Ecto neural progenitor cell (in vitro differentiated cells): ENCODE measurements around the gene ZNF423.

Experiments used
- DNase-seq: peaks from one replicate; pipeline ENCODE4 v3.0.0-alpha.2; 2018; ENCODE audit warnings: low spot score

ZNF423 gene

DNA sequence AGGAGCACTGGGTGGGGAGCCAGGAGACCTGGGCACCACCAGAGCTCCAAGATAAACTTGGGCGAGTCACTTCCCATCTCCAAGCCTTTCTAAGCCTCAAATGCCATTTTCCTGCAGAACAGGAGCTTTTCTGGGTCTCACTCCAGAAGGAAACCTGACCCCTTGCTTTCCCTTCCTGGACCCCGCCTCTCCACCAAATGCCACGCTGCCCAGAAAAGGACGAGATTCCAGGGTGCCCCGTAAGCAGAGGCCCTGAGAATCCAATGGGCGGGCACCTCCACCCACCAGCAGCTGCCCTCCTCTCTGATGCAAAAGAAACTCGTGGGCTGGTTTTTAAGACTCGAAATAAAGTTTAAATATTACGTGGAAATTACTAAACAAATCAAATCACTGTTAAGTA, 31.3 kb downstream of the ZNF423 start:
- DNase-seq = no peak

DNA sequence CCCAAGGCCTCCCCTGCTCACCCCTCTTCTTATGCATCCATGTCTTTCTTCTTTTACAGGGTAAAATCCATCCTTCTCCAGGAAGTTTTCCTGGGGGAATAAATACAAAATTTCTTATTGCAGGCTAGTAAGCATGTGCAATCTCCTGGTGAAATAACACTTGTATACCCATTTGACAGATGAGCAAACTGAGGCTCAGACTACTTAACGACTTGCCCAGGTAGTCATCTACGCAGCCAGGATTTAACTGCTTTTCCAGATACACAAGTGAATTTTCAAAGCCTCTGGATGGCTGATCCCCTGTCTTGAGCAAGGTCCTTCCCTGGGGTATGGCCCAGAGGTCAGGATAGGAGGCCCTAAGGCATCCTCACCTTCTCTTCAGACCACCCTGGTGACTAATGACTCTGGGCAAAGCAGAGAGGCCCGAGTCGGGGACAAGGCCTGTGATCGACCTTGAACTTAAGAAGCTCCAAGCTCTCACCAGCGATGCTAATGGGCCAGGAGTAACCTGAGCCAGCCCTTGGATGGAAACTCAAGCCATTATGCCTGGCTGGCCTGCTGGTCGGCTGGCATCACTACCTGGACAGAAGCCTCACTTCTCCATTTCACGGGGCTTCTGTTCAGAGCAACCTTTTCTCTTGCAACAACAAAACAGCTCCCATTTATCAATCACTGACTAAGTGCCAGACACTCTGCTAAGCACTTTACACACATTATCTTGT, 33.1 kb downstream of the ZNF423 start:
- no peak for DNase-seq

DNA sequence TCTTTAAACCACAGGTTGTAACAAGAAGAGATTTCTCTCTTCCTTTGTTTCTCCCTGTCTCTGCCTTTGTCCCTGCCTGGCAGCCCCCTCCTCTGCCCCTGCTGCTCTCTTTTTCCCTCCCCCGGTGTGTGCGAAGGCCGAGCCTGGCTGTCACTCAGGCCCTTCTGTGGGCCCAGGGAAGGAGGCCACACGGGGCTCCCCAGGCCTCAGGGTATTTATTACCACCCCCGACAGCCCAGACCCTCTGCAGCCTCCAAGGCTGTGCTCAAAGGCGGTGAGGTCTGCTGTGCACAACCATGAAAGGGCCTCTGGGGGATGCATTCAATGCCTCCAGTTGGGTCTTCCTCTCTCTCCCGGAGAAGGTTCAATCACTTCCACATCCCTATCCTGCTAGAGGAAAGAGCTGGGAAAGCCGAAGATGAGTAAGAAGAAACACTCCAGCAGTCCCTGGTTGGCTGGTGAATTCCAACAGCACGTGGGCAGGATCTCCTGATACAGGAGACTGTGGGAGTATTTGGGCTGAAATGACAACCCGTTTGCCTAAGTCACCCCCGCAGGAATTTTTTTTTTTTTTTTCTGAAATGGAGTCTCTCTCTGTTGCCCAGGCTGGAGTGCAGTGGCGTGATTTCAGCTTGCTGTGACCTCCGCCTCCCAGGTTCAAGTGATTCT, 34.2 kb downstream of the ZNF423 start:
- DNase-seq = no peak

DNA sequence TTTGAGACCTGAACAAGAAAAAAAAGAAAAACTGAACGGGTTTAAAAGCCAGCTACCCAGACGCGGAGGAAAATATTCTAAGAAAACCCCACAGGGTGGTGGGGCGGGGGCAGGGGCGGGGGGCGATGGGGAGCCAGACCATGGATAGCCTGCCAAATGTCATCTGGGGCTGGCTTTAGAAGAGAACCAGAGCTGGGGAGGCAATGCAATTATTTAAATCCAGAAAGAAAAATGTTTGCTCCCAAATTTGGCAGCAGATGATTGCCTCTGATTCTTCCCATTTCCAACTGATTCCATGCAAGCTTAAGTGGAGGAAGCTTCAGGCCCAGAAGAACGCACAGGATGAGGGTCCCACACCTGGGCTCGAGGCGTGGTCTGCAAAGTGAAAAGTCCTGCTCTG, 34.8 kb downstream of the ZNF423 start:
- DNase-seq = no peak

DNA sequence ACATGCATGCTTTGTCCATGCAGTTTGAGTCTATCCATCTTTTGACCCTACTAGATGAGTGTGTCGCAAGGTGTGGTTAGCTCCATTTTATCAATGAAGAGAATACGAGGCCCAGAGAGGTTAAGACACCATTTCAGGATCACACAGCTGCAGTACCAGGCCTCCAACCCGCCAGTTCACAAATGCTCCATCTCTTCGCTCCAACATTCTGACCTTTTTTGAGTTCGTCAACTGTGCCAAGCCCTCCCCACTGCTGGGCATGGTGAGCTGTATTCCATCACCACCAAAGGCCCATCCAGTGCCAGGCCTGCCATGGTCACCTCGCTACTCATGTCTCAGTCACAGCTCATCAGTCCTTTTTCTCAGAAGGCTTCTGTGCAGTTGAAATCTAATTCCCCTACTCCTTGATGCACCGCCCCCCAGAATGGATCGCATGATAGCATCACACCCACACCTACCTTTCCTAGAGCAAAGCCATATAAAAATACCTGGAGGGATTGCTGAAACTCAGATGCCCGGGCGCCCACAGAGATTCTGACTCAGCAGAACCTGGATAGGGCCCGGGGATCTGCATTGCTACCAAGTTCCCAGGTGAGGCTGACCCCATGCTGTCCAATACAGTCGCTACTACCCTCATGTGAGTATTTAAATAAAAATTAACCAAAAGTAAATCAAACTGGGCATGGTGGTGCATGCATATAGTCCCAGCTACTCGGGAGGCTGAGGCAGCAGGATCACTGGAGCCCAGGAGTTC, 38.0 kb downstream of the ZNF423 start:
- DNase-seq = no peak

DNA sequence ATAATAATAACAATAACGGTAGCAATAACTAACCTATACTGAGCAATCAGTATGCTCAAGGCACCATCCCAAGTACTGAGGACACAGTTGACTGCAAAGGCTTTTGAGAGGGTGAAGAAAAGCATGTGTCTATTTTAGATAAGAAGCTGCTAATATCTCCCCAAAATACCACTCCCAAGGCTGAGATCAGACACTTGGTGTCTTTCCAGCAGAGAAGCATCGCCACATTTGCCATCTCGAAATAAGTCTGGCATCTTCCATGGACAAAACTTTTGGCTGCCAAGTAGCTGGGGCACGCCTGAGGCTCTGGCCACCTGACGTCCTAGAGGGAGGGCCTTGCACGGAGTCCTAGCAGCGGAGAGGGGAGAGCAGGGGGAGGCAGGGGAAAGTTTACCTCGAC, 39.0 kb downstream of the ZNF423 start:
- DNase-seq = no peak

DNA sequence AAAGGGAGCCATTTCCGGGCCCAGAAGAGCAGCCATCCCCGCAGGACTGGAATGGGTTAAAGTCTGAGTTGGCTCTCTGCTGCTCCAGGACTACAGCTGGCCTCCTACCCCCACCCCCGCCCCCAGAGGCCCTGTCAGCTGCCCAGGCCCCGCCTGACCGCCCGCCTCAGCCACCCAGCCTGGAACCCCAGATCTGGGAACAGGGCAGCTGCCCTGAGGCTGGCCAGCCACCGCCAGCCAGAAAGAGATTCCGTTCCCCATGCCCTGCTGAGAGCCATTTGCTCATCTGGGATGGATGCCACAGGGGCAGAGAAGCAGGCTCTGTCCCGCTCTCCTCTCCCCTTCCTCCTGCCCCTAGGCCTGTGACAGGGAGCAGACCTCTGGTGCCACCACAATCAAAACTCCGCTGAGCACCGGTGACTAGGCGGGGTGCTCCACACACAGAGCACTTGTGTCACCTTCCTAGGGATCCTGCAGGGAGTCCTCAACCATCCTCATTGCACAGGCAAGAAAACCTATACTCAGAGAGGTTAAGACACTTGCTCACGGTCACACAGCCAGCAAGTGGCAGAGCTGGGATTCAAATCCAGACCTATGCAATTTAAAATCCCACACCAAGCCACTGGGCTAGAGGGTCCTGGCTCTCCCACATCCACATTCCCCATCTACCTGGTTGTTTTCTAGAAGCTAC, 44.1 kb downstream of the ZNF423 start:
- DNase-seq = peak; percentile 66

DNA sequence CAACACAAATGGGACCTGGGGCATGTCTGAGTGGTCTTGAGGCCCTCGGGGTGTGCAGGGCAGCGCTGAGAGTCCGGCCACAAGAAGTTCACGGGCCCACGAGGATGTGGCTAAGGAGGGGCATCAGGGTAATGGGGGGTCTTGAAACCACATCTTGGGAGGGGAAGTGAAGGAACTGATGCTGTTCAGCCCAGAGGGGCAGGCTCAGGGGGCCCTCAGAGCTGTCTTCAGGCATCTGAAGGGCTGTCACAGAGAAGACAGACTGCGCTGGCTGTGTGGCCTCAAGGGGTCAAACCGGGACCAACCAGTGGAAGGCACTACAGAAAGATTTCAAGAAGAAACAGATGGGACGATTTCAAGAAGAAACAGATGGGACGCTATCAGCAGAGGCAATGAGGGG, 45.1 kb downstream of the ZNF423 start:
- no peak for DNase-seq

DNA sequence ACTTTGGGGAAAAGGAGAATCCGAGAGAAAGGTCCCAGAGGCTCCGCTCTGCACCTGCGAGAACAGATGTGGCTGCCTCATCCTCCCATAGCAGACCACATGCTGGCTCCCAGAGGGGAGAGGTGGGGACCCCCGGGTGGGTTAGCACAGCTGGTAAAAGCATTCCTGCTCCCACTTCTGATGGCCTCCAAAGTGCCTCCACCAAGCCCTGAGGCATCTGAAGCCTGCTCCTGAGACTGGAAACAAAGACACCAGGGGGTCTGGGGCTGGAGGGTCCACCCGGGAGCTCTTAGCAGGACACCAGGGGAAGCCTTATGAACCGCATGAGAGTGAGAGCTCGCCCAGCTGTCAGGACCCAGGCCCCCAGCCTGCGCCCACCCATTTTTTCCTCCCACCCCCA, 46.4 kb downstream of the ZNF423 start:
- no peak for DNase-seq

DNA sequence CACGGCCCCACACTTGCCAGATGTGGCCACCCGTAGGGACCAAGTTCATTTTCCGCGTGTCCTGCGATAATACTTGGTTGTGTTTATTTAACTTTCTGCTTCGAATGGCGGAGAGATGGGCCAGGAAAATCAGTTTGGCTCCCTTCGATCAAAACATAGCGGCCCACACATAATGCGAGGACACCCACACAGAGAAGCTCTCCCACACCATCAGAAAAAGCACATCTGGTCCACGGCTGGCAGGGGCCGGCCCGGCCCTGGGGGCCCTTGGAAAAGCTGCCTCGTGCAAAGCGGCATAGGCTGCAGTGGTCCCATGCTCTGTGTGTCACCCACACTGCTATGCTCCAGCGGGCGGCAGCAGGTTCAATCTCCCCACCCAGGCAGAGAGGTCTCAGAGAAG, 46.9 kb downstream of the ZNF423 start:
- DNase-seq = no peak

DNA sequence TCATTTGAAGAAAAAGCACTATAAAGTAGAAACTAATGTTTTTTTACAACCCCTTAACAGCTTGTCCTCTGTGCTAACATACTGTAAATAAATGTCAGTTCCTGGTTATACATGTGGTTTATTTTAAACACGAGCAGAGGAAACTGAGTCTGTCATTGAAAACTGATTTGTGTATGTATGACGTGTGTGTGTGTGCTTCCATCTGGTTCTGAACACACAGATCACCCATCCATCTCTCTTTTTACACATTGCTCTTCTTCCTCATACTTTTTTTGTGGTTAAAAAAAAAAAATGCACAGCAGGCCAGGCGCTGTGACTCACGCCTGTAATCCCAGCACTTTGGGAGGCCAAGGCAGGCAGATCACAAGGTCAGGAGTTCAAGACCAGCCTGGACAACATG, 49.5 kb downstream of the ZNF423 start:
- DNase-seq = no peak

DNA sequence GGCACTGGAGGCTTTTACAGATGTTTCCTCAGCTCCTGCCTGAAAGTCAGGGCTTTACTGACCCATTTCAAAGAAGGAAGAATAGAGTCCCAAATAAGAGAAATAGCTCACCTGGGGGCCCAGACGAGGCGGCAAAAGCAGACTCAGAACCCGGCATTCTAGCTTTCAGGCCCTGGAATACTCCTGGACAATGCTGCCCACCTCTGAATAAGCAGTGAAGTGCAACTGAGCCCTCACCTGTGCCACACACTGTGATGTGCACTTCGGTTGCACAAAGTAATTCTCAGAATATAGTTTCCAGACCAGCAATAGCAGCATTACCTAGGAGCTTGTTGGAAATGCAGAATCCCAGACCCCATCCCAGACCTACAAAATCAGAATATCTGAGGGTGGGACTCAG, 54.6 kb downstream of the ZNF423 start:
- DNase-seq = no peak

DNA sequence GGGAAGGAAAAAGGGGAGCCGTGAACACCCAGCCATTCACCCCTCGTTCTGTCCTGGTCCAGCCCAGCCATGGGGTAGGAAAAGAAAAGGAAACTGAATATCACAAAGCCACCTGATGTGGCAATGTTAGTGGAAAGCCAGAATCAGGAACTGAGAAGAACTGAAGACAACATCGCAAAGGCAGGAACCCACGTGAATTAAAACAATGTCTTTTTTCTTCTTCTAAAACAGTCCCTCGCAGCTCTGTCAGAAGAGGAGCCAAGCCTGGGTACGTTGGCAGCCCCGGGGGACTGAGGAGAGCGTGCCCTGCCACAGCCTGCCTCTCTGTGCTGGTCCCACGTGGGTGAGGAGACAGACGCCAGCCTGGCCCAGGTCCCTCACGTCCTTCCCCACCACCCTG, 55.0 kb downstream of the ZNF423 start:
- no peak for DNase-seq

DNA sequence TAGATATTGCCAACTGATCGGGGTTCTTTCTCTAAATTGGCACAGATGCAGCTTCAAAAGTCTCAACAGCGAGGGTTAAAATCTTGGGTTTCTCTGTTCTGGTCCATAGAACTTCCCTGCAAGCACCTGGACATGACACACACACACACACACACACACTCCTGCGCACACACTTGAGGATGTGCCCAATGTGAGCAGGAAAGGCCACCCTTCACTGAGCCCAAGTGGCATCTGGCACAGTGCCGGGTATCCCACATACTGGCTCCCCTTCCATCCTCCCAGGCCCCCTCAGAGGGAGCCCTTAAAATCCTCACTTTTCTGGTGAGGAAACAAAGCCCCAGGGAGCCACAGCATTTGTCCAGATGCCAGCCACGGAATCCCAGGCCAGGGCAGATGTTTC, 55.5 kb downstream of the ZNF423 start:
- no peak for DNase-seq

DNA sequence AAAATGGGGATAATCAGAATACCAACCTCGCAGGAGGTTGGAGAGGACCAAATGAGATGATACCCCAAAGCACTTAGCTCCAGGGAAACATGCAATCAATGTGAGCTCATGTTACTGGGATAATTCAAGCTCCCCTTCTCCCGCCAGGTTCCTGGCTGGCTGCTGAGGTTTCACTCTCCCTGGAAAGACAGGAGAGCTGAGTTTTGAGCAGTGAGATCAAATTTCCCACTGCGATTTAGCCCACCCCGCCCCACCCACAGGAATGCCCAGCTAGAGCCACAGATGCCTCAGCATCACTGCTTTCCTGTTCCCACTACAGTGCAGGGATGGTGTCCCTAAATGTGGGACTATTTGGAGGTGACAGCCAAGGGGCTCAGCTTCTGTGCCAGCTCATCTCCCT, 56.7 kb downstream of the ZNF423 start:
- no peak for DNase-seq

DNA sequence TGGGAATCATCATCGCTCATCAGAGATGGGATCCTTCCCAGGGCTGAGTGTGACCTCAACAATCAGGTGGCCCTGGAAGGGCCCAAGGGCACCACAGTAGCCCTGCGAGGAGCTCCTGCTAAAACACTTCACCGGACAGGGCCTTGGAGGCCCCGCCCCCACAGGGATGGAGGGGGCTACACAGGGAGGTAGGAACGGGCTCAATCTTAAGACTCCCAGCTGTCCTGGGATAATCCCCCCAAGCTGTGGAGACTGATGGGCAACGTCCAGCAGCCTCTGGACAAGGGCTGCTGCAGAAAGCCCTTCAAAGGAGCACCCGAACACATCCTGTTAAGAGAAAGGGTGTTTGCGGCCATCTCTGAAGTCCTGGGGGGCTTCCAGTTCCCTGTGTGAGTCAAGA, 60.4 kb downstream of the ZNF423 start:
- peak; percentile 54 for DNase-seq

DNA sequence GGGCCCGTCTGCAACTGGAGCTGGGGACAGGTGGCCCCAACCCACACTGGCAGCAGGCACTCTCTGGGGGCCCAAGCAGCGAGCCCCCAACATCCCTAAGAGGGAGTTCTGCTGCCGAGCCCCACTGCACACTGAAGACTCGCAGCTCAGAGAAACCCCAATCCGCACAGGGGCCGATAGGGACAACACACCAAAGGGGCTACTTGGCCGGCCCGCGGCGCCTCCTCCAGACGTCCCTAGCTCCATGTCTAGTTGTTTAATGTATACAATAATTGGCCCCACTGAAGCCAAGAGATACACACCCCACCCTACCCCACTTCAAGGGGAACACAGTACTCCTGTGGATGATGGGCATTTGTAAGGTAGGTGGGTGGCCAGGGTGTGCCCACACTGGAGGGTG, 62.7 kb downstream of the ZNF423 start:
- no peak for DNase-seq

DNA sequence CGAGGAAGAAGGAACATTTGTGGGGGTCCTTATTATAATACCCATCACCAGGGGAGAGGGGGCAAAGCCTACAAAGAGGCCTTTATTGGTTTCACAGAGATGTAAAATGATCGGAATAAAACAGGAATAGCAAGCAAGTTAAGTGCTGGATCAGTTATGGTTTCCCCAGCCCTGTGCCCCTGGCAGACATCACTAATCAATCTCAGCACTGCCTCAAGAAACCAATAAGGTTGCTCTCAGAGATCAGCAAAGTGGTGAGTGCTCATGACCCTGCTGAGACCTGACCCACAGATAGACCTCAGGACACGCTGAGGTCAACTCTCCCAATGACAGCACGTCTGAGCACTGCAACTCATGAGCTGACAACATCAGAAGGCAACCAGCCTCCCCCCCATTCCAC, 66.3 kb downstream of the ZNF423 start:
- no peak for DNase-seq

DNA sequence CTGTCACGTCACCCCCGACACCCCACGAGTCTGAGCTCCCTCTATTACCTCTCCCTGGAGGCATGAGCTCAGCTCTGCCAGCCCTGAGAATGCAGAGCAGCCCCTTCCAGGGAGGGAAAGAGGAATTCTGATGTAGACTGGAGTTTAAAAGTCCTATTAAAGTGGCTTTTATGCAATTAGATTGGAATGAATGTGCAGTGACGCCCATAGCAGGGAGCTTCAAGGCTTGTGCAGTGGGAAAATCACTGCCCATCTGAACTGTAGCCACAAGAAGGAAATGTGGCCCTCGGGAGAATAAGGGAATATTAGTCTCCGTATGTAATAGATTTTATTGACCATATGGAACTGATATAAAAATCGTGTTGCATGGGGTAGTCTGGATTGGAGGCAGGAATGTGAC, 66.9 kb downstream of the ZNF423 start:
- DNase-seq = no peak

DNA sequence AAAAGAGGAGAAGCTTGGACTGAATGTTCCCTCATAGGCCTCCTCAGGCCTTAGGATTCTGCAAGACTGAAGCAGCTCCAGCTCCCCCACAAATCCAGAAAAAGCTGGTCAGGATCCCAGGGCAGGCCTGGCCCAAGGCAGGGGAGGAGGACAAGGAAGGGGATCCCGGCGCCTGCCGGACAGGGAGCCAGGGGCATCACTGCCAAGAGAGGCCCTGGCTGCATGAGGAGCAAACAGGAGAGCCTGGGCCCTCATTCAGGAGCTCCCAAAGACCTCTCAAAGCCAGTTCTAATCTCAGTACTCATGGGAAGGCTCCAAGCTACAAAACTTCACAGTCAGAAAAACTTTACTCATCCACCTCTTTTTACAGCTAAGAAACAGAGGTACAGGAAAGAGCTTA, 67.3 kb downstream of the ZNF423 start:
- DNase-seq = no peak

DNA sequence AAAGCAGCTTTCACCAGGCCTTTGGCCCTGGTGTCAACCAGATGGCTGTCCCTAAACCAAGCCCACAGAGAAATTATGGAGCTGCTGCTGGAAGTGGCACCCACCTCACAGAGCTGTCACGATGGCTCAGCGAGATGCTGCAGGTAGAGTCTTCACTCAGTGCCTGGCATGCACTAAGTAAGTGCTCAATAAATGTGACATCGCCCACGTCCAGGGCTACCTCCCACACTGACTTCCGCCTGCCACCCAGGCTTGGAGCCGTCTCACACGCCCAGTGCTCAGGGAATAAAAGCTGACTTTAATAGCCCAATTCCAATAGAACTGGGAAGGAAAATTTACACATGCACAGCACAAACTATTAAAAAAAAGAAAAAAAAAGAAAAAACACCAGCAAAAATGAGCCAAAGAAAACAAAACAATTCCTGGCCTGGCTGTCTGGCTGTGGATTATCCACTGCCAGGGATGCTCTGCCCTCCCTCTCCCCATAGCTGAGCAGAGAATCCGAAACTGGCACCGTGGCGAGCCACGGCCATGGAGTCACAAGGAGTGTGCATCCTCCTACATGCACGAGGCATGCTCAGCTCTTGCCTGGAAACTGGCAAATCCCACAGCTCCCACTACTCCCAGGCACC, 68.9 kb downstream of the ZNF423 start:
- DNase-seq = no peak

DNA sequence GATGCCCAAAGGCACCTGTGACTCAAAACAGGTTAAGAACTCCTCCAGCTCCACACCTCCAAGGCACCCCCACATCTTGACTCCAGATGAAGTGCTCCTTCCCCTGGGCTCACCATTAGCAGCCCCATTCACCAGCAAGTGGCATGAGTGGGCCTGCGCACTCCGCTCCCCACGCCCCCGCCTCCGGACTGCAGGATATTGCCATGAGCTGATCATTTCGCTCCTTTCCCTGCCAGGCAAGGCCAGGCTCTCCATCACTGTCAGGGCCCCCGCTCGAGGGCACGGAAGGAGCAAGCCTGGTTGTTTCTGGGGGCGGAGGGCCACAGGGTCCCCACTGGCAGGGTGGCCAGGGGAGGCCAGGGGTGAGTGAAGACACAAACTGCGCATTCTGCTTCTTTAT, 69.9 kb downstream of the ZNF423 start:
- DNase-seq = no peak
